Lower lobe of right lung (tissue), 2 donors: ENCODE results near the gene MRPL51. TPM values are rescaled to one million over a fixed set of nuclear protein-coding genes. Genes with fewer than 3 reads are reported as not detected.

Source experiments
- ATAC-seq, 2 donors: fragments of 200-7000 bp; cut with Tn5 transposase; one replicate each; pipeline ENCODE4 v1.9.1; 2020 to 2022; ENCODE audit warnings: mild to moderate bottlenecking in 2 of 2, moderate library complexity in 2 of 2
- DNase-seq: peaks from one replicate; pipeline ENCODE4 v3.0.0-alpha.2; 2020
- H3K27ac ChIP-seq: fragments of 200-600 bp; one replicate; pipeline ENCODE4 v1.8.0; 2022
- H3K27me3 ChIP-seq: fragments of 200-600 bp; one replicate; pipeline ENCODE4 v1.8.0; 2022; ENCODE audit warnings: low read depth
- H3K36me3 ChIP-seq: fragments of 200-600 bp; one replicate; pipeline ENCODE4 v1.8.0; 2022; ENCODE audit warnings: mild to moderate bottlenecking
- H3K4me1 ChIP-seq: fragments of 200-600 bp; one replicate; pipeline ENCODE4 v1.8.0; 2022
- H3K4me3 ChIP-seq: fragments of 200-600 bp; one replicate; pipeline ENCODE4 v1.8.0; 2022; ENCODE audit warnings: mild to moderate bottlenecking
- H3K9me3 ChIP-seq: fragments of 200-600 bp; one replicate; pipeline ENCODE4 v1.8.0; 2022
- CTCF ChIP-seq: fragments of 200-600 bp; IDR thresholded peaks from one replicate; pipeline ENCODE4 v1.8.0; 2022; ENCODE audit warnings: antibody characterized with exemption, mild to moderate bottlenecking
- intact Hi-C: fragments of 100-400 bp; cut with DNase I; formaldehyde crosslinking; loops from one replicate; pipeline ENCODE4 v1.11.0; 2022
- total RNA-seq: library from RNA; stranded (reverse); fragmentation: NEBNext Ultra II Directional; extraction: Animal tissue kit (Norgen Biotek cat#: 25700); gene quantifications from one replicate; pipeline ENCODE4 v1.2.1, GENCODE V29; 2021
- donor health status: DM: no; HTN: yes; CAD: no; lungs with severe emphysema.

MRPL51 gene
- total RNA-seq, 1 donor from 2014 or later = 121 TPM

GRCh38 chr12:6463858-6464257 is 29.2 kb downstream of the MRPL51 start:
- H3K27ac ChIP-seq = peak overlapping the region; percentile 46
- intact Hi-C loops = no loop called here
- H3K4me3 ChIP-seq = no peak overlapping the region
- no peaks in the 10 kb centered on the region for H3K9me3 ChIP-seq
- no peak for TF ChIP-seq CTCF
- H3K36me3 ChIP-seq = peaks cover 85% of the 10 kb centered on the region
- DNase-seq (no peak), ATAC-seq (no peak)
- peaks cover 65% of the 10 kb centered on the region for H3K4me1 ChIP-seq
- H3K27me3 ChIP-seq = no peaks in the 10 kb centered on the region

DNA sequence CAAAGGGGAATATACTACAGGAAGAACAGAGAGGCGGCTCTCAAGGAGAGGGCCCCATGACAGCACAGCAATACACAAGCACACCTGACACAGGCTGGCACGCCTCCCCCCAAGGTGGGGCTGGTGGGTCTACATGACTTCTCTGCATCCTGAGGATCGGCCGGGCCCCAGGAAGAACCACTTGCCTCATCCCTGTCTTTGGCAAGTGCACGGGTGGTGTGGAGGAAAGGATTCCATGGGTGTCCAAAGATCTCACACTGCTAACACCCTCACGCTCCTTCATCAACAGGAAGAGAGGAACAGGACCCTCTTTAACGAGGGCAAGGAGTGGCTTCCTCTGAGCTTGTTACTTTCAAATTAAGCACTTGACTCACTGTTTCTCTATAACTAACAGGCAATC is 29.8 kb downstream of the MRPL51 start:
- TF ChIP-seq CTCF = no peak
- Histone ChIP-seq H3K9me3 (no peaks in the 10 kb centered on the region), H3K27me3 (no peaks in the 10 kb centered on the region), H3K4me1 (peaks cover 60% of the 10 kb centered on the region), H3K36me3 (peaks cover 92% of the 10 kb centered on the region), H3K4me3 (no peak overlapping the region), H3K27ac (peak overlapping the region; percentile 46)
- DNase-seq (no peak), ATAC-seq (no peak)
- intact Hi-C loops = no loop called here

GRCh38 chr12:6462234-6462995 is 30.6 kb downstream of the MRPL51 start:
- H3K27me3 ChIP-seq = no peaks in the 10 kb centered on the region
- intact Hi-C loops = no loop called here
- no peak for ATAC-seq
- peaks cover 98% of the 10 kb centered on the region for H3K36me3 ChIP-seq
- H3K4me1 ChIP-seq = peaks cover 56% of the 10 kb centered on the region
- H3K4me3 ChIP-seq = peak overlapping the region; percentile 7
- TF ChIP-seq CTCF = no peak
- H3K27ac ChIP-seq = peak overlapping the region; percentile 50
- H3K9me3 ChIP-seq = no peaks in the 10 kb centered on the region
- DNase-seq = no peak

DNA sequence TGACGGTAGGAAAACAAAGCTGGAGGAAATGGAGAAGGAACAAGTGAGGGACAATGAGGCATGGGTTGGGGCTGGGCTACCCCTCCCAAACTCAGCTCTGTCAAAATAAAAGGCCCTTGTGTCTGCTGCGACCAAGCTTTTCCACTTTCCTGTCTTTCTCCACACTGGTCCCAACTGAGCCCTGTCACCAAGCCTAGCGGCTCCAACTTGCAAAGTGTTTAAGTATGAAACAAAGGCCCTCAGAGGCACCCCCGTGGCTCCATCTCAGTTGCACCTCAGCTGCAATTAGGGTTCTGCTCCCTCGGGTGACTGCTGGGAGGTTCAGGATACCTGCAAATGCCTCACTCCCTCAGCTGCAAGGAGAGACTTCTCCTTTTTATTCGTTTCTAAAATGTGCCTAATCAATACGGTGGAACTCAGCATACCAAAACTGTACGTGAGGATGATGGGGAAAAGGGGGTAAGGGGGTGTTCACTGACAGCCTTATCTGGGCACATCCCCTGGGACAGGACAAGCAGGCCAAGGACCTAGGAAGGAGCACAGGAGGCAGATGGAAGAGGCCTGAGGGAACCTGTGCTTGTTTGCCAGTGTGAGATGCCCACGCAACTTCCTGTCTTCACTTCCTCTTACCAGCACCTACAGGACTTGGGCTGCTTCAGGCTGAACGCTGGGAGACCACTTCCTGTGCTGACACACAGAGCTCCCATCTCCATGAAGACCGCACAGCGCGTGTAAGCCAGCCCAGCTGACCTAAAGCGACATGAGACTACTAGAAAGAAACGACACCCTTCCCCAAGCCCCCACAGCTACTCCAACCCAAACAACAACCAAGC is 31.4 kb downstream of the MRPL51 start:
- peak; percentile 82 to 86 for ATAC-seq
- peak; percentile 85 for DNase-seq
- Histone ChIP-seq H3K27me3 (no peaks in the 10 kb centered on the region), H3K4me1 (peaks cover 56% of the 10 kb centered on the region), H3K36me3 (peaks cover 98% of the 10 kb centered on the region), H3K27ac (peak overlapping the region; percentile 50), H3K4me3 (peak overlapping the region; percentile 7), H3K9me3 (no peaks in the 10 kb centered on the region)
- no peak for TF ChIP-seq CTCF
- intact Hi-C loops = no loop called here

DNA sequence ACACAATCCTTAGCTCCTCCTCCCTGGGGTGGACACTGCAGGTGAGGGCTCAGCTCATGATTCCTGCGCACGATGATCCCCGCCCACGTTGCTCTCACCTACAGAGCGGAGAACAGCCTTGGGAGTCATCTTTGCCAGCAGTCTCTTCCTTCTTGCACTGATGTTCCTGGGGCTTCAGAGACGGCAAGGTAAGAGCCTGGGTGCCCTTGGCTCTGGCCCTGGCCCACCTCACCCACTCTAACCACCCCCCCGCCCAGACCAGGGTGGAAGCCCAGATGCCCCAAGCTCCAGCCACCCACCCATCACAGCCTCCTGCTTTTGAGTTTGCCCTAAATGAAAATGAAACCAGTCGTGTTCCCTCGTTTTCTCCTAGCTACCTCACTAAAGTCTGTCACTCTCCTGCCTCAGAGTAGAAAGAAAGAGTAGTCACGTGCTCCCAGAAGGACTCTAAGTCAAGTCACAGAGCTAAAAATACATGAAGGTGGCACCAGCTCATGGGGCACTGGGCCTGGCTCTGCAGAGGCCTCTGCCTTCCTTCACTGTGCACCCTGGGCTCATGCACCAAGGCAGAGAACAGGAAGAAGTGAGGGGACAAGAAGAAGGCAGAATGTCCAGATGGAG is 32.2 kb downstream of the MRPL51 start:
- peak in 1 of 2 donors; percentile 4 for ATAC-seq
- Histone ChIP-seq H3K36me3 (peaks cover 94% of the 10 kb centered on the region), H3K27me3 (no peaks in the 10 kb centered on the region), H3K4me1 (peaks cover 52% of the 10 kb centered on the region), H3K27ac (peak overlapping the region; percentile 50), H3K4me3 (no peak overlapping the region), H3K9me3 (no peaks in the 10 kb centered on the region)
- TF ChIP-seq CTCF = no peak
- no peak for DNase-seq
- intact Hi-C loops = no loop called here
